Measurements from ENCODE around the gene TMEM187. TPM values are rescaled to one million over a fixed set of nuclear protein-coding genes. Genes with fewer than 3 reads are reported as not detected.

TMEM187 gene
- polyA plus RNA-seq, 1 experiment, result 3.2 TPM

GRCh38 chrX:153925739-153926551 lies 46.6 kb upstream of the TMEM187 start, which contains the start of gene ARHGAP4:
Gene ARHGAP4 (minus strand): TSS chrX:153926264. CDS start chrX:153926202, 62 bp downstream.
- Histone ChIP-seq H3K9me3 (ENCODE audit: control insufficient read depth, insufficient read depth, low read length) (no peaks in the 10 kb centered on the region), H3K27me3 (ENCODE audit: control insufficient read depth, insufficient read depth, low read length) (peaks cover 2% of the 10 kb centered on the region), H3K4me3 (ENCODE audit: low read depth, low read length) (peak within 1 kb of the TSS; percentile 62), H3K27ac (ENCODE audit: low read depth, low read length) (no peak within 1 kb of the TSS)
- TF ChIP-seq CTCF (IDR thresholded peaks at IDR 0.05; ENCODE audit: low read depth, low read length), result no peak
- no peak for DNase-seq (ENCODE audit: low read depth, low spot score)
- POLR2A ChIA-PET, result no interaction called here
- CTCF ChIA-PET, result interaction anchor here (1.0 kb wide), 2 partner anchors 21 to 132 kb away, joined by 3 to 6 read pairs; partner anchors contain the start of genes IDH3G and SSR4

GRCh38 chrX:153926552-153926857 lies 46.0 kb upstream of the TMEM187 start:
- H3K4me3 ChIP-seq (ENCODE audit: low read depth, low read length), result no peak overlapping the region
- DNase-seq (ENCODE audit: low read depth, low spot score), result no peak
- TF ChIP-seq CTCF (IDR thresholded peaks at IDR 0.05; ENCODE audit: low read depth, low read length), result no peak
- H3K9me3 ChIP-seq (ENCODE audit: control insufficient read depth, insufficient read depth, low read length), result no peaks in the 10 kb centered on the region
- no peak overlapping the region for H3K27ac ChIP-seq (ENCODE audit: low read depth, low read length)
- ChIA-PET CTCF (interaction anchor here (1.0 kb wide), 1 partner anchor 20 kb away, joined by 6 read pairs; no protein-coding TSS in a partner anchor), POLR2A (no interaction called here)
- H3K27me3 ChIP-seq (ENCODE audit: control insufficient read depth, insufficient read depth, low read length), result peaks cover 2% of the 10 kb centered on the region

- no peak for TF ChIP-seq CTCF (IDR thresholded peaks at IDR 0.05; ENCODE audit: low read depth, low read length)
- H3K27ac ChIP-seq (ENCODE audit: low read depth, low read length), result peak overlapping the region; percentile 77
- no peak for DNase-seq (ENCODE audit: low read depth, low spot score)
- H3K4me3 ChIP-seq (ENCODE audit: low read depth, low read length), result peak overlapping the region; percentile 62
- H3K9me3 ChIP-seq (ENCODE audit: control insufficient read depth, insufficient read depth, low read length), result no peaks in the 10 kb centered on the region
- ChIA-PET CTCF (interaction anchor here (1.0 to 1.7 kb wide), 3 partner anchors 18 to 163 kb away, joined by 3 to 6 read pairs (median 5); partner anchors contain the start of genes PLXNB3 and RENBP), POLR2A (no interaction called here)
- peaks cover 2% of the 10 kb centered on the region for H3K27me3 ChIP-seq (ENCODE audit: control insufficient read depth, insufficient read depth, low read length)
Observed at GRCh38 chrX:153926858-153927671, 45.5 kb upstream of the TMEM187 start.

GRCh38 chrX:153927672-153927921 lies 45.0 kb upstream of the TMEM187 start:
- H3K27ac ChIP-seq (ENCODE audit: low read depth, low read length), result peak overlapping the region; percentile 77
- H3K9me3 ChIP-seq (ENCODE audit: control insufficient read depth, insufficient read depth, low read length), result no peaks in the 10 kb centered on the region
- no peak for TF ChIP-seq CTCF (IDR thresholded peaks at IDR 0.05; ENCODE audit: low read depth, low read length)
- no peak for DNase-seq (ENCODE audit: low read depth, low spot score)
- CTCF ChIA-PET, result interaction anchor here (1.0 to 1.7 kb wide), 2 partner anchors 17 to 164 kb away, joined by 3 to 5 read pairs; partner anchors contain the start of genes PLXNB3 and RENBP
- POLR2A ChIA-PET, result no interaction called here
- peak overlapping the region; percentile 62 for H3K4me3 ChIP-seq (ENCODE audit: low read depth, low read length)
- peaks cover 2% of the 10 kb centered on the region for H3K27me3 ChIP-seq (ENCODE audit: control insufficient read depth, insufficient read depth, low read length)
